GM23248 (cell line): ENCODE measurements around the gene NHLRC2. TPM values are rescaled to one million over a fixed set of nuclear protein-coding genes. Genes with fewer than 3 reads are reported as not detected.
"Not testable (repeated sequence)": the region's sequence is repeated elsewhere in the genome, so short reads cannot be mapped to it uniquely, and the experiment has no call there.

ENCODE experiments used
- DNase-seq: peaks from one replicate; pipeline ENCODE4 v3.0.0-alpha.2; 2015
- H2AFZ ChIP-seq: fragments of 200-600 bp; sonication (generic); 2 replicates; pipeline ENCODE4 v1.6.1; 2016; ENCODE audit warnings: antibody characterized with exemption
- H3F3A ChIP-seq: fragments of 200-600 bp; sonication (generic); 2 replicates; pipeline ENCODE4 v1.6.1; 2016; ENCODE audit warnings: mild to moderate bottlenecking, antibody characterized with exemption, mixed run types; ENCODE audit not compliant: insufficient read depth
- H3K27ac ChIP-seq: fragments of 200-600 bp; sonication (generic); 2 replicates; pipeline ENCODE4 v1.5.1; 2016; ENCODE audit warnings: mild to moderate bottlenecking
- H3K27me3 ChIP-seq: fragments of 200-600 bp; sonication (generic); replicated peaks from 2 replicates; pipeline ENCODE4 v1.6.1; 2016; ENCODE audit warnings: mild to moderate bottlenecking; ENCODE audit not compliant: insufficient read depth
- H3K36me3 ChIP-seq: fragments of 200-600 bp; sonication (generic); 2 replicates; pipeline ENCODE4 v1.6.1; 2016; ENCODE audit warnings: low read depth, mild to moderate bottlenecking
- H3K4me1 ChIP-seq: fragments of 200-600 bp; sonication (generic); 2 replicates; pipeline ENCODE4 v1.6.1; 2016; ENCODE audit warnings: mild to moderate bottlenecking; ENCODE audit not compliant: insufficient read depth
- H3K4me2 ChIP-seq: fragments of 200-600 bp; sonication (generic); one replicate; pipeline ENCODE4 v1.6.1; 2016; ENCODE audit warnings: mild to moderate bottlenecking; ENCODE audit not compliant: unreplicated experiment
- H3K4me3 ChIP-seq: fragments of 200-600 bp; sonication (generic); 2 replicates; pipeline ENCODE4 v1.5.1; 2016; ENCODE audit warnings: mild to moderate bottlenecking
- H3K79me2 ChIP-seq: fragments of 200-600 bp; sonication (generic); 2 replicates; pipeline ENCODE4 v1.6.1; 2016; ENCODE audit warnings: mild to moderate bottlenecking; ENCODE audit not compliant: insufficient read depth
- H3K9ac ChIP-seq: fragments of 200-600 bp; sonication (generic); 2 replicates; pipeline ENCODE4 v1.6.1; 2016; ENCODE audit warnings: mild to moderate bottlenecking
- H3K9me2 ChIP-seq: fragments of 200-600 bp; sonication (generic); 2 replicates; pipeline ENCODE4 v1.6.1; 2016; ENCODE audit warnings: mixed run types, mild to moderate bottlenecking, moderate library complexity; ENCODE audit not compliant: insufficient read depth
- H3K9me3 ChIP-seq: fragments of 200-600 bp; sonication (generic); one replicate; pipeline ENCODE4 v1.6.1; 2017; ENCODE audit warnings: low read depth
- H4K20me1 ChIP-seq: fragments of 200-600 bp; sonication (generic); 2 replicates; pipeline ENCODE4 v1.6.0; 2016; ENCODE audit not compliant: insufficient read depth
- EZH2 ChIP-seq: fragments of 200-600 bp; sonication (generic); IDR thresholded peaks from 2 replicates; pipeline ENCODE4 v1.6.1; 2018; ENCODE audit warnings: antibody characterized with exemption, mild to moderate bottlenecking; ENCODE audit not compliant: insufficient read depth, poor library complexity, severe bottlenecking
- EZH2phosphoT487 ChIP-seq: fragments of 200-600 bp; sonication (generic); IDR thresholded peaks from 2 replicates; pipeline ENCODE4 v1.6.1; 2018; ENCODE audit warnings: antibody characterized with exemption, moderate library complexity, mild to moderate bottlenecking, low read depth; ENCODE audit not compliant: insufficient read depth
- WGBS, 2 experiments: methylation state at CpG; one replicate each; pipeline ENCODE4 v1.1.6; 2015 to 2017; ENCODE audit warnings: low lambda C conversion rate in 2 of 2, low coverage in 1 of 2; ENCODE audit errors: missing lambda C conversion rate in 2 of 2; 5-methylcytosine and 5-hydroxymethylcytosine counted together
- in situ Hi-C: fragments of 300-500 bp; cut with MboI; formaldehyde crosslinking; loops from 2 replicates; pipeline ENCODE4 v1.15.0; 2020
- polyA plus RNA-seq: library from polyadenylated mRNA; unstranded; fragments of >200 nt; fragmentation: Nextera tagmentation; extraction: Ambion mirVana; gene quantifications from 2 replicates; pipeline ENCODE4 v1.2.1, GENCODE V29; 2016
- total RNA-seq: library from RNA; depleted of rRNA; stranded (reverse); fragments of >200 nt; shearing (Covaris generic); gene quantifications from 2 replicates; pipeline ENCODE4 v1.2.3, GENCODE V29; 2014; rRNA removed

Gene NHLRC2
- total RNA-seq = 10.2 and 20.7 TPM in 2 replicates
- 9.0 and 10.1 TPM in 2 replicates for polyA plus RNA-seq

DNA sequence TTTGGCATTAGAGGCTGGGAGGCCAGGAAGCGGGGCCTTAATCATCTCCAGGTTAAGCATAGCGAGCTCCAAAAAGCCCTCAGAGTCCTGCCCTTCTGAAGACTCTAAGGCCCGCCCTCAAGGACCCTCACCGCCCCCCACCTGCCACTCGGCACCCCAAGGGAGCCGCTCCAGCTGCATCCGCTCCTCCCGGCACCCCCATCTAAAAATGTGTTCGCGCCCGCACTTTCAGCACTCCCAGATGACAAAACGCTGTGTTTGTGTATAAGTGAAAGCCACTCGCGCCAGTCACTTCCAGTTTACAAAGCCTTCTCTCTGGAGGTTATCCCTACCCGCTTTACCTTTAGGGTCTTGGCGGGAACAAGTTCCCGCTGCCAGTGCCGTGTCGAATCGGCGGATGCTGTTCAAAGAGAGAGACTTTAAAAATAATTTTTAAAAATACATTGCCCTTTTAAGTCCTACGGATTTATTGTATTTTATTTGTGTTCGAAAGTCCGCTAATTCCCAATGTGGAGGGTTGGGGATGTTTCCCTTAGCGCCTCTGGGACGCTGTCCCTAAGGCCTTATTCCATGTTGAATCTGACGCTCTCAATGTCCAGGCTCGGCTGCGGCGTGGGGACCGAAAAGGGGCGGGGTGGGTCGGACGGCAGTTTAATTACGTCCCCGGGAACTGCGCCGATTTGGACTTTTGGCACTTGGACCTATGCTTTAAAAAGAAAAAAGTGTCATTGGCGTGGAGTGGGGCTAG, at the start of gene NHLRC2, which contains the start of gene DCLRE1A:
Gene NHLRC2, plus strand, starts transcription at position 649 of the 748 bp plus-strand sequence. CDS start 212 bp downstream, outside the sequence.
Gene DCLRE1A, minus strand, starts transcription at position 70 of the 748 bp plus-strand sequence. CDS start 900 bp downstream, outside the sequence.
- no peaks in the 10 kb centered on the region for H3K9me2 ChIP-seq
- no peak for TF ChIP-seq EZH2phosphoT487
- TF ChIP-seq EZH2 = no peak
- H4K20me1 ChIP-seq = no peaks in the 10 kb centered on the region
- peak within 1 kb of the TSS; percentile 93 for H3K9ac ChIP-seq
- H2AFZ ChIP-seq = peak within 1 kb of the TSS; percentile 98
- DNase-seq = peak; percentile 90
- H3K4me3 ChIP-seq = peak within 1 kb of the TSS; percentile 92
- in situ Hi-C loops = no loop called here
- peak within 1 kb of the TSS; percentile 77 for H3K27ac ChIP-seq
- H3K36me3 ChIP-seq = 0 out of 2 replicates have a peak, but pooled peaks cover 6% of the 10 kb centered on the region
- 1% methylated on average over 35 to 38 of the region's 39 CpGs for WGBS, 2 experiments
- H3K27me3 ChIP-seq = no peaks in the 10 kb centered on the region
- H3K79me2 ChIP-seq = peaks cover 44% of the 10 kb centered on the region
- H3K9me3 ChIP-seq = no peaks in the 10 kb centered on the region
- H3K4me1 ChIP-seq = peaks cover 27% of the 10 kb centered on the region
- peak within 1 kb of the TSS; percentile 89 for H3K4me2 ChIP-seq
- no peaks in the 10 kb centered on the region for H3F3A ChIP-seq

- 73 to 83% methylated on average over 4 of the region's 4 CpGs for WGBS, 2 experiments
- Histone ChIP-seq H2AFZ (no peak overlapping the region), H3K27me3 (peaks cover 41% of the 10 kb centered on the region)
Observed at GRCh38 chr10:113806503-113806902, 48.0 kb upstream of the NHLRC2 start.

DNA sequence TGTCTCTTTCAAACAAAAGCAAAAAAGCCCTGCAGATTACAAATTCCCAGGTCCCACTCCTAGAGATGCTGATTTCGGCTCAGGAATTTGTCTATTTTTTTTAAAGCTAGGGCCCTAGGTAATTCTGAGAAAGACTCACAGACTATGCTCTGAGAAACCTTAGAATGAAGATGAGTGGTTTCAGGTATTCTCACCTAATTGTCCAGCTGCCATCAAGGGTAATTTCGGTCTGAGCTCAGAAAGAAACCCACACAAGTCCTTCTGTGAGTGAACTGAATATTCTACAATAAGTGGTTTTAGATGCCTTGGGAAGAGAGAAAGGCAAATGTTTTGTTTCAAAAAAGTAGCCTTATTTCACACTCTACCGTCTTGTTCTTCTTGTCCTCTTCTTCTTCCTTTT, 46.3 kb upstream of the NHLRC2 start:
- 45 to 47% methylated on average over 3 of the region's 3 CpGs for WGBS, 2 experiments
- H3K9me3 ChIP-seq = no peaks in the 10 kb centered on the region
- in situ Hi-C loops = no loop called here

More at GRCh38 chr10:113806503-113806902, 48.0 kb upstream of the NHLRC2 start:
- Histone ChIP-seq H3K9me2 (no peaks in the 10 kb centered on the region), H3F3A (no peaks in the 10 kb centered on the region), H3K36me3 (no peaks in the 10 kb centered on the region), H3K4me3 (no peak overlapping the region), H3K4me2 (no peak overlapping the region), H3K4me1 (no peaks in the 10 kb centered on the region), H4K20me1 (no peaks in the 10 kb centered on the region), H3K79me2 (no peaks in the 10 kb centered on the region), H3K9me3 (no peaks in the 10 kb centered on the region), H3K9ac (no peak overlapping the region), H3K27ac (no peak overlapping the region)
- TF ChIP-seq EZH2 (no peak), EZH2phosphoT487 (no peak)
- in situ Hi-C loops = no loop called here
- DNase-seq = no peak

DNA sequence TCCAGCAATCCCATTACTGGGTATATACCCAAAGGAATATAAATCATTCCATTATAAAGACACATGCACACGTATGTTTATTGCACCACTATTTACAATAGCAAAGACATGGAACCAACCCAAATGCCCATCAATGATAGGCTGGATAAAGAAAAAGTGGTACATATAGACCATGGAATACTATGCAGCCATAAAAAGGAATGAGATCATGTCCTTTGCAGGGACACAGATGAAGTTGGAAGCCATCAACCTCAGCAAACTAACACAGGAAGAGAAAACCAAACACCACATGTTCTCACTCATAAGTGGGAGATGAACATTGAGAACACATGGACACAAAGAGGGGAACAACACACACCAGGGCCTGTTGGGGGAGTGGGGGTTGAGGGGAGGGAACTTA, 39.8 kb upstream of the NHLRC2 start:
- WGBS, 2 experiments = 11 to 12% methylated on average over 1 of the region's 1 CpG
- H3K4me2 ChIP-seq, DNase-seq, H3K27ac ChIP-seq, H3K4me1 ChIP-seq, H3K4me3 ChIP-seq, H3F3A ChIP-seq, H2AFZ ChIP-seq, H3K36me3 ChIP-seq, H4K20me1 ChIP-seq, H3K9me2 ChIP-seq, in situ Hi-C loops, H3K27me3 ChIP-seq, H3K79me2 ChIP-seq, H3K9me3 ChIP-seq, H3K9ac ChIP-seq: not testable (repeated sequence)

More for the DNA sequence above, 46.3 kb upstream of the NHLRC2 start:
- Histone ChIP-seq H3K79me2 (no peaks in the 10 kb centered on the region), H4K20me1 (no peaks in the 10 kb centered on the region), H3K4me1 (no peaks in the 10 kb centered on the region), H3K4me2 (no peak overlapping the region), H3F3A (no peaks in the 10 kb centered on the region), H2AFZ (no peak overlapping the region), H3K9ac (no peak overlapping the region), H3K27me3 (peaks cover 37% of the 10 kb centered on the region), H3K27ac (no peak overlapping the region), H3K36me3 (no peaks in the 10 kb centered on the region), H3K4me3 (no peak overlapping the region), H3K9me2 (no peaks in the 10 kb centered on the region)
- TF ChIP-seq EZH2phosphoT487 (no peak), EZH2 (no peak)
- DNase-seq = no peak
